ENCODE data around the gene RNF123.
"Not testable (repeated sequence)": the region's sequence is repeated elsewhere in the genome, so short reads cannot be mapped to it uniquely, and the experiment has no call there.

The RNF123 gene

GRCh38 chr3:49747792-49748480 lies 58.6 kb downstream of the RNF123 start:
- DNase-seq = no peak
- no peak overlapping the region for H3K4me3 ChIP-seq (ENCODE audit: low read depth, low read length)
- TF ChIP-seq, protein P1, sequence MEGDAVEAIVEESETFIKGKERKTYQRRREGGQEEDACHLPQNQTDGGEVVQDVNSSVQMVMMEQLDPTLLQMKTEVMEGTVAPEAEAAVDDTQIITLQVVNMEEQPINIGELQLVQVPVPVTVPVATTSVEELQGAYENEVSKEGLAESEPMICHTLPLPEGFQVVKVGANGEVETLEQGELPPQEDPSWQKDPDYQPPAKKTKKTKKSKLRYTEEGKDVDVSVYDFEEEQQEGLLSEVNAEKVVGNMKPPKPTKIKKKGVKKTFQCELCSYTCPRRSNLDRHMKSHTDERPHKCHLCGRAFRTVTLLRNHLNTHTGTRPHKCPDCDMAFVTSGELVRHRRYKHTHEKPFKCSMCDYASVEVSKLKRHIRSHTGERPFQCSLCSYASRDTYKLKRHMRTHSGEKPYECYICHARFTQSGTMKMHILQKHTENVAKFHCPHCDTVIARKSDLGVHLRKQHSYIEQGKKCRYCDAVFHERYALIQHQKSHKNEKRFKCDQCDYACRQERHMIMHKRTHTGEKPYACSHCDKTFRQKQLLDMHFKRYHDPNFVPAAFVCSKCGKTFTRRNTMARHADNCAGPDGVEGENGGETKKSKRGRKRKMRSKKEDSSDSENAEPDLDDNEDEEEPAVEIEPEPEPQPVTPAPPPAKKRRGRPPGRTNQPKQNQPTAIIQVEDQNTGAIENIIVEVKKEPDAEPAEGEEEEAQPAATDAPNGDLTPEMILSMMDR (IDR thresholded peaks at IDR 0.05; ENCODE audit: low read depth, low read length) = no peak
- H3K27me3 ChIP-seq (ENCODE audit: insufficient read depth, low read depth, severe bottlenecking) = no peaks in the 10 kb centered on the region
- no peaks in the 10 kb centered on the region for H3K9me3 ChIP-seq (ENCODE audit: severe bottlenecking)
- H3K36me3 ChIP-seq = peaks cover 39% of the 10 kb centered on the region
- no peak overlapping the region for H3K27ac ChIP-seq

GRCh38 chr3:49748874-49749273 lies 59.5 kb downstream of the RNF123 start:
- not testable (repeated sequence) for H3K9me3 ChIP-seq (ENCODE audit: severe bottlenecking); H3K27me3 ChIP-seq (ENCODE audit: insufficient read depth, low read depth, severe bottlenecking); H3K4me3 ChIP-seq (ENCODE audit: low read depth, low read length); DNase-seq; H3K27ac ChIP-seq
- H3K36me3 ChIP-seq = peaks cover 33% of the 10 kb centered on the region

DNA sequence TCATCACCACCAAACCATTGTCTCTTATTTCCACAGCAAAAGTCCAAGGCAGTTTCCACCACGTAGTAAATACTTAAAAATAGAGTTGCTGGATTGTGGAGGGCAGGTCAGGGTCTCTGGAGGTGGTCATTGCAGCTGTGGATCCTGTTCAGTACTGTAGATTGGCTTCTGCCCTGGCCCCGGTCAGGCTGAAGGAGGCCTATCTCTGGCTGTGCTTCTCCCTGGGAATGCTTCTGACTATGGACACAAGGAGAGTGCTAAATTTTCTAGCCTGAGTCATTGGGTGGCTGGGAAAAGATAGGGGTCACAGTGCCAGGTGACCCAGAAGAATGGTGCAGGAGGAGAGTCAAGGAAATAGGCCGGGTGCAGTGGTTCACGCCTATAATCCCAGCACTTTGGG lies 60.7 kb downstream of the RNF123 start:
- no peak overlapping the region for H3K27ac ChIP-seq
- TF ChIP-seq, protein P1 (IDR thresholded peaks at IDR 0.05; ENCODE audit: low read depth, low read length) = no peak
- no peak overlapping the region for H3K4me3 ChIP-seq (ENCODE audit: low read depth, low read length)
- DNase-seq = no peak
- H3K27me3 ChIP-seq (ENCODE audit: insufficient read depth, low read depth, severe bottlenecking) = no peaks in the 10 kb centered on the region
- H3K9me3 ChIP-seq (ENCODE audit: severe bottlenecking) = no peaks in the 10 kb centered on the region
- peaks cover 26% of the 10 kb centered on the region for H3K36me3 ChIP-seq

- Histone ChIP-seq H3K9me3 (ENCODE audit: severe bottlenecking) (no peaks in the 10 kb centered on the region), H3K27me3 (ENCODE audit: insufficient read depth, low read depth, severe bottlenecking) (no peaks in the 10 kb centered on the region), H3K36me3 (peaks cover 26% of the 10 kb centered on the region), H3K4me3 (ENCODE audit: low read depth, low read length) (no peak overlapping the region), H3K27ac (no peak overlapping the region)
- no peak for DNase-seq
- TF ChIP-seq, protein P1 (IDR thresholded peaks at IDR 0.05; ENCODE audit: low read depth, low read length) = no peak
Measured at GRCh38 chr3:49751501-49751900, 62.1 kb downstream of the RNF123 start.

GRCh38 chr3:49754536-49754935 lies 65.2 kb downstream of the RNF123 start:
- TF ChIP-seq, protein P1 (IDR thresholded peaks at IDR 0.05; ENCODE audit: low read depth, low read length) = no peak
- Histone ChIP-seq H3K4me3 (ENCODE audit: low read depth, low read length) (no peak overlapping the region), H3K36me3 (peaks cover 3% of the 10 kb centered on the region), H3K27me3 (ENCODE audit: insufficient read depth, low read depth, severe bottlenecking) (no peaks in the 10 kb centered on the region), H3K9me3 (ENCODE audit: severe bottlenecking) (no peaks in the 10 kb centered on the region), H3K27ac (no peak overlapping the region)
- no peak for DNase-seq

- TF ChIP-seq, protein P1 (IDR thresholded peaks at IDR 0.05; ENCODE audit: low read depth, low read length) = no peak
- H3K36me3 ChIP-seq = no peaks in the 10 kb centered on the region; the same call in 1 of the 2 replicates
- no peaks in the 10 kb centered on the region for H3K27me3 ChIP-seq (ENCODE audit: insufficient read depth, low read depth, severe bottlenecking)
- no peak for DNase-seq
- no peak overlapping the region for H3K27ac ChIP-seq
- H3K4me3 ChIP-seq (ENCODE audit: low read depth, low read length) = no peak overlapping the region
- H3K9me3 ChIP-seq (ENCODE audit: severe bottlenecking) = no peaks in the 10 kb centered on the region
Measured at GRCh38 chr3:49756036-49756435, 66.7 kb downstream of the RNF123 start.
